NCI-H82 (cell line): Measurements from ENCODE around the gene PCDHA7.
"Not testable (repeated sequence)": the region's sequence is repeated elsewhere in the genome, so short reads cannot be mapped to it uniquely, and the experiment has no call there.

Source experiments
- DNase-seq: peaks from one replicate; lab custom pipeline; 2025; lab: John Stamatoyannopoulos, UW

PCDHA7 gene

GRCh38 chr5:140833993-140834392 is at the start of gene PCDHA7:
TSS of gene PCDHA7 (plus strand) at chr5:140834269. CDS start at chr5:140834384, 115 bp downstream.
- peak; percentile 1 for DNase-seq

- peak; percentile 30 for DNase-seq
These were observed 48.0 kb upstream of the PCDHA7 start, which contains the start of gene PCDHA1 for GRCh38 chr5:140785905-140786686. TSS of gene PCDHA1 (plus strand) at chr5:140786140.

GRCh38 chr5:140787422-140787821 is 46.6 kb upstream of the PCDHA7 start:
- not testable (repeated sequence) for DNase-seq

- DNase-seq, result not testable (repeated sequence)
These were observed 46.1 kb upstream of the PCDHA7 start for GRCh38 chr5:140787849-140788504.

- DNase-seq, result no peak
These were observed 43.0 kb upstream of the PCDHA7 start for GRCh38 chr5:140791089-140791488.

- DNase-seq, result peak; percentile 70
These were observed 39.3 kb upstream of the PCDHA7 start, which contains the start of gene PCDHA2 for GRCh38 chr5:140794595-140795258. TSS of gene PCDHA2 (plus strand) at chr5:140794852.

- peak; percentile 61 for DNase-seq
These were observed 38.8 kb upstream of the PCDHA7 start for GRCh38 chr5:140795259-140795641.

GRCh38 chr5:140796072-140796717 is 37.9 kb upstream of the PCDHA7 start:
- DNase-seq, result not testable (repeated sequence)

GRCh38 chr5:140796718-140797095 is 37.4 kb upstream of the PCDHA7 start:
- no peak for DNase-seq

- DNase-seq, result peak; percentile 0
These were observed 33.1 kb upstream of the PCDHA7 start, which contains the start of gene PCDHA3 for GRCh38 chr5:140800816-140801493. TSS of gene PCDHA3 (plus strand) at chr5:140801057.

- DNase-seq, result no peak
These were observed 32.6 kb upstream of the PCDHA7 start for GRCh38 chr5:140801494-140801841.

- DNase-seq, result not testable (repeated sequence)
These were observed 31.7 kb upstream of the PCDHA7 start for GRCh38 chr5:140802381-140802780.

GRCh38 chr5:140802781-140803271 is 31.2 kb upstream of the PCDHA7 start:
- DNase-seq, result no peak

- DNase-seq, result no peak
These were observed 27.0 kb upstream of the PCDHA7 start, which contains the start of gene PCDHA4 for GRCh38 chr5:140806834-140807775. TSS of gene PCDHA4 (plus strand) at chr5:140807068.

GRCh38 chr5:140808241-140808888 is 25.7 kb upstream of the PCDHA7 start:
- not testable (repeated sequence) for DNase-seq

- no peak for DNase-seq
These were observed 25.2 kb upstream of the PCDHA7 start for GRCh38 chr5:140808889-140809291.

- no peak for DNase-seq
These were observed 12.4 kb upstream of the PCDHA7 start, which contains the start of gene PCDHA5 for GRCh38 chr5:140821375-140822280. TSS of gene PCDHA5 (plus strand) at chr5:140821613.

GRCh38 chr5:140822281-140822629 is 11.8 kb upstream of the PCDHA7 start:
- no peak for DNase-seq

- not testable (repeated sequence) for DNase-seq
These were observed 11.1 kb upstream of the PCDHA7 start for GRCh38 chr5:140822969-140823368.
